ENCODE results near the gene SNORC. TPM values are rescaled to one million over a fixed set of nuclear protein-coding genes. Genes with fewer than 3 reads are reported as not detected.

The SNORC gene
- total and polyA plus RNA-seq, 2 donors (not counting 1 experiment from before 2014, with no cell fraction given), result 0.91 to 0.94 TPM

GRCh38 chr2:232877940-232878511, 8.0 kb downstream of the SNORC start:
- ChIA-PET POLR2A (no interaction called here), CTCF (no interaction called here)
- intact Hi-C loops (cut with micrococcal nuclease), result no loop called here
- DNase-seq (no peak), ATAC-seq (ENCODE audit: low read depth) (no peak)
- H3K4me1 ChIP-seq (ENCODE audit: control insufficient read depth in 2 of 2, insufficient read depth in 2 of 2, low read length in 2 of 2), result peaks cover 11 to 20% of the 10 kb centered on the region in 2 donors
- Mint-ChIP-seq H3K27me3 (peaks cover 12% of the 10 kb centered on the region), H3K9me3 (ENCODE audit: insufficient read depth) (no peaks in the 10 kb centered on the region), H3K4me1 (peaks cover 15% of the 10 kb centered on the region), H3K27ac (no peak overlapping the region), H3K4me3 (peak overlapping the region; percentile 79)
- no peak for TF ChIP-seq EZH2 (IDR thresholded peaks at IDR 0.05; ENCODE audit: borderline replicate concordance, insufficient read depth, low read depth, low read length, poor library complexity, severe bottlenecking)
- no peak for TF ChIP-seq CTCF (IDR thresholded peaks at IDR 0.05)
- H3K4me2 ChIP-seq (replicated peaks; ENCODE audit: low read depth, low read length, poor library complexity, severe bottlenecking), result no peak overlapping the region
- H2AFZ ChIP-seq (ENCODE audit: insufficient read depth, low read depth, low read length, poor library complexity, severe bottlenecking), result no peak overlapping the region
- H3K9ac ChIP-seq (ENCODE audit: low read length), result no peak overlapping the region
- WGBS (ENCODE audit: insufficient coverage), result 96% methylated on average over 13 of the region's 13 CpGs
- peaks cover 0 to 24% (median 7%) of the 10 kb centered on the region in 4 experiments for H3K27me3 ChIP-seq (replicated peaks in 1 of 4; ENCODE audit: control extremely low read depth in 1 of 4, control insufficient read depth in 3 of 4, insufficient read depth in 4 of 4, low read length in 3 of 4)
- no peak overlapping the region for H3K27ac ChIP-seq (ENCODE audit: low read length in 2 of 2)
- H3K36me3 ChIP-seq (replicated peaks in 1 of 2; ENCODE audit: control extremely low read depth in 1 of 2, control insufficient read depth in 1 of 2, extremely low read depth in 1 of 2, insufficient read depth in 2 of 2, low read length in 1 of 2), result no peaks in the 10 kb centered on the region
- H4K20me1 ChIP-seq (ENCODE audit: control insufficient read depth, insufficient read depth, low read length, poor library complexity, severe bottlenecking), result no peaks in the 10 kb centered on the region
- H3K4me3 ChIP-seq (ENCODE audit: control extremely low read depth in 1 of 5, extremely low read depth in 1 of 5, insufficient read depth in 1 of 5, low read depth in 2 of 5, low read length in 4 of 5), result no peak overlapping the region
- H3K9me3 ChIP-seq (ENCODE audit: control extremely low read depth in 1 of 3, control insufficient read depth in 2 of 3, insufficient read depth in 1 of 3, low read length in 2 of 3), result peaks cover 0 to 5% (median 0%) of the 10 kb centered on the region in 3 donors
- H3K79me2 ChIP-seq (ENCODE audit: control insufficient read depth, insufficient read depth, low read length), result no peaks in the 10 kb centered on the region

- no peak for DNase-seq
- Histone ChIP-seq H4K20me1 (ENCODE audit: control insufficient read depth, insufficient read depth, low read length, poor library complexity, severe bottlenecking) (no peaks in the 10 kb centered on the region), H3K9me3 (ENCODE audit: control extremely low read depth in 1 of 3, control insufficient read depth in 2 of 3, insufficient read depth in 1 of 3, low read length in 2 of 3) (peaks cover 0 to 5% (median 0%) of the 10 kb centered on the region in 3 donors), H3K27ac (ENCODE audit: low read length in 2 of 2) (no peak overlapping the region), H3K79me2 (ENCODE audit: control insufficient read depth, insufficient read depth, low read length) (no peaks in the 10 kb centered on the region), H3K4me1 (ENCODE audit: control insufficient read depth in 2 of 2, insufficient read depth in 2 of 2, low read length in 2 of 2) (peaks cover 10 to 17% of the 10 kb centered on the region in 2 donors), H3K4me2 (replicated peaks; ENCODE audit: low read depth, low read length, poor library complexity, severe bottlenecking) (no peak overlapping the region), H3K36me3 (replicated peaks in 1 of 2; ENCODE audit: control extremely low read depth in 1 of 2, control insufficient read depth in 1 of 2, extremely low read depth in 1 of 2, insufficient read depth in 2 of 2, low read length in 1 of 2) (no peaks in the 10 kb centered on the region), H3K27me3 (replicated peaks in 1 of 4; ENCODE audit: control extremely low read depth in 1 of 4, control insufficient read depth in 3 of 4, insufficient read depth in 4 of 4, low read length in 3 of 4) (peaks cover 0 to 24% (median 7%) of the 10 kb centered on the region in 4 experiments), H3K9ac (ENCODE audit: low read length) (no peak overlapping the region), H2AFZ (ENCODE audit: insufficient read depth, low read depth, low read length, poor library complexity, severe bottlenecking) (no peak overlapping the region), H3K4me3 (ENCODE audit: control extremely low read depth in 1 of 5, extremely low read depth in 1 of 5, insufficient read depth in 1 of 5, low read depth in 2 of 5, low read length in 4 of 5) (no peak overlapping the region)
- TF ChIP-seq CTCF (IDR thresholded peaks at IDR 0.05), result no peak
- TF ChIP-seq EZH2 (IDR thresholded peaks at IDR 0.05; ENCODE audit: borderline replicate concordance, insufficient read depth, low read depth, low read length, poor library complexity, severe bottlenecking), result no peak
- intact Hi-C loops (cut with micrococcal nuclease), result no loop called here
- H3K9me3 Mint-ChIP-seq (ENCODE audit: insufficient read depth), result no peaks in the 10 kb centered on the region
- 89% methylated on average over 18 of the region's 20 CpGs for WGBS (ENCODE audit: insufficient coverage)
- peaks cover 14% of the 10 kb centered on the region for H3K4me1 Mint-ChIP-seq
- POLR2A ChIA-PET, result no interaction called here
- H3K4me3 Mint-ChIP-seq, result no peak overlapping the region
- CTCF ChIA-PET, result no interaction called here
- H3K27ac Mint-ChIP-seq, result no peak overlapping the region
- peaks cover 14% of the 10 kb centered on the region for H3K27me3 Mint-ChIP-seq
- no peak for ATAC-seq (ENCODE audit: low read depth)
Observed at GRCh38 chr2:232878855-232879617, 9.0 kb downstream of the SNORC start.
